ENCODE results near the gene S100PBP. TPM values are rescaled to one million over a fixed set of nuclear protein-coding genes. Genes with fewer than 3 reads are reported as not detected.
"Not testable (repeated sequence)": the region's sequence is repeated elsewhere in the genome, so short reads cannot be mapped to it uniquely, and the experiment has no call there.

The S100PBP gene
- total RNA-seq, 2 donors from 2014 or later = 44.3 to 46.1 TPM

DNA sequence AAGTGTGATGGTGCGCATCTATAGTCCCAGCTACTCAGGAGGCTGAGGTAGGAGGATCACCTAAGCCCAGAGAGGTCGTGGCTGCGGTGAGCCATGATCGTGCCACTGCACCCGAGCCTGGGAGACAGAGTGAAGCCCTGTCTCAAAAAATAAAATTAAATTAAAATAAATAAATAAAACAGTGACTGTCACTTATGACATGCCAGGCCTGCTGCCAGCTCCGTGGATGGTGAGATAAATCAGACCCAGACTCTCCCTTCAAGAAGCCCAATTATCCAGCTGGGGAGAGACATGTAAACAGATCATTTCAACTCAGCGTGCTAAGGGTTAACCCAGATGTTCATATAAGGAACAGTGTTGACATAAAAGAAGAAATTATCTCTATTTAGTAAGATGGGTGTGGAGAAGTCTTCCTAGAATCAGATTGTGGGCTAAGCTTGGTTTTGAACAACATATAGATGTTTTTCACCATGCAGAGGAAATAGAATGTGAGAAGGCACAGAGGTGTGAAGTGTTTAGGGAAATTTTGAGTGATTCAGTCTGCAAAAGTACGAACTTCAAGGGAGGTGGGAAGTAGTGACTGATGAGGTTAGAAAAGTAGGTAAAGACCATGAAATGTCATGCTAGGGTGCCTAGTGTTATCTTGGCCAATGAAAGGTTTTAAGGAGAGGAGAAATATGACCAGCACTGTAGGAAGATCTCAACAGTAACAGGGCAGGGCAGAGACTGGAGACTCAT, 18.6 kb upstream of the S100PBP start:
- Histone ChIP-seq H3K9me3 (no peaks in the 10 kb centered on the region), H3K4me3 (no peak overlapping the region), H3K36me3 (peaks cover 29% of the 10 kb centered on the region), H3K4me1 (ENCODE audit: control insufficient read depth in 1 of 2, low read depth in 2 of 2) (peaks cover 5 to 9% of the 10 kb centered on the region in 2 donors), H3K27ac (no peak overlapping the region), H3K27me3 (replicated peaks; ENCODE audit: insufficient read depth) (no peaks in the 10 kb centered on the region)
- DNase-seq (ENCODE audit: low spot score) (no peak), ATAC-seq (ENCODE audit: insufficient number of reproducible peaks, low FRiP score, low read depth) (no peak)
- TF ChIP-seq, protein P1, sequence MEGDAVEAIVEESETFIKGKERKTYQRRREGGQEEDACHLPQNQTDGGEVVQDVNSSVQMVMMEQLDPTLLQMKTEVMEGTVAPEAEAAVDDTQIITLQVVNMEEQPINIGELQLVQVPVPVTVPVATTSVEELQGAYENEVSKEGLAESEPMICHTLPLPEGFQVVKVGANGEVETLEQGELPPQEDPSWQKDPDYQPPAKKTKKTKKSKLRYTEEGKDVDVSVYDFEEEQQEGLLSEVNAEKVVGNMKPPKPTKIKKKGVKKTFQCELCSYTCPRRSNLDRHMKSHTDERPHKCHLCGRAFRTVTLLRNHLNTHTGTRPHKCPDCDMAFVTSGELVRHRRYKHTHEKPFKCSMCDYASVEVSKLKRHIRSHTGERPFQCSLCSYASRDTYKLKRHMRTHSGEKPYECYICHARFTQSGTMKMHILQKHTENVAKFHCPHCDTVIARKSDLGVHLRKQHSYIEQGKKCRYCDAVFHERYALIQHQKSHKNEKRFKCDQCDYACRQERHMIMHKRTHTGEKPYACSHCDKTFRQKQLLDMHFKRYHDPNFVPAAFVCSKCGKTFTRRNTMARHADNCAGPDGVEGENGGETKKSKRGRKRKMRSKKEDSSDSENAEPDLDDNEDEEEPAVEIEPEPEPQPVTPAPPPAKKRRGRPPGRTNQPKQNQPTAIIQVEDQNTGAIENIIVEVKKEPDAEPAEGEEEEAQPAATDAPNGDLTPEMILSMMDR (IDR thresholded peaks at IDR 0.05) = no peak

DNA sequence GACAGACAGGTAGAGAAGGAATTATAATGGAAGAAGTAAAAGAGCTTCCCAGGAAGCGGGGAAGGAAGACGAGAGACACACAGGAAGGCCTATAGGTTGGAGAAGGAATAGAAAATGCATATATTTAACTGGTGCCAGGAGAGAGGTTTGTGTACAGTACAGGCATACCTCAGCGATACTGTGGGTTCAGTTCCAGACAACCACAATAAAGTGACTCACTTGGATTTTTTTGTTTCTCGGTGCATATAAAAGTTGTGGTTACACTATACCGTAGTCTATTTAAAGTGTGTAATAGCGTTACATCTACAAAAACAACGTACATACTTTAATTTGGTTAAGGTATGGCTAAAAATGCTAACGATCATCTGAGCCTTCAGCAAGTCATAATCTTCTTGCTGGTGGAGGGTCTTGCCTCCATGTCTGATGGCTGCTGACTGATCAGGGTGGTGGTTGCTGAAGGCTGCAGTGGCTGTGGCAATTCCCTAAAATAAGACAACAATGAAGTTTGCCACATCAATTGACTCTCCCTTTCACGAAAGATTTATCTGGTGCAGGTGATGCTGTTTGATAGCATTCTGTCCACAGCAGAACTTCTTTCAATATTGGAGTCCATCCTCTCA, 16.2 kb upstream of the S100PBP start:
- Histone ChIP-seq H3K36me3 (peaks cover 32% of the 10 kb centered on the region), H3K9me3 (no peaks in the 10 kb centered on the region), H3K4me3 (no peak overlapping the region), H3K27me3 (replicated peaks; ENCODE audit: insufficient read depth) (no peaks in the 10 kb centered on the region), H3K27ac (no peak overlapping the region), H3K4me1 (ENCODE audit: control insufficient read depth in 1 of 2, low read depth in 2 of 2) (no peaks in the 10 kb centered on the region)
- DNase-seq (ENCODE audit: low spot score) = no peak
- ATAC-seq (ENCODE audit: insufficient number of reproducible peaks, low FRiP score, low read depth) = no peak
- TF ChIP-seq, protein P1 (IDR thresholded peaks at IDR 0.05) = no peak

DNA sequence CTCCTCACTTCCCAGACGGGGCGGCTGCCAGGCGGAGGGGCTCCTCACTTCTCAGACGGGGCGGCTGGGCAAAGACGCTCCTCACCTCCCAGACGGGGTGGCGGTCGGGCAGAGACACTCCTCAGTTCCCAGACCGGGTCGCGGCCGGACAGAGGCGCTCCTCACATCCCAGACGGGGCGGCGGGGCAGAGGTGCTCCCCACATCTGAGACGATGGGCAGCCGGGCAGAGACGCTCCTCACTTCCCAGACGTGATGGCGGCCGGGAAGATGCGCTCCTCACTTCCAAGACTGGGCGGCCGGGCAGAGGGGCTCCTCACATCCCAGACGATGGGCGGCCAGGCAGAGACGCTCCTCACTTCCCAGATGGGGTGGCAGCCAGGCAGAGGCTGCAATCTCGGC, 13.0 kb upstream of the S100PBP start:
- not testable (repeated sequence) for H3K4me1 ChIP-seq (ENCODE audit: control insufficient read depth in 1 of 2, low read depth in 2 of 2); H3K9me3 ChIP-seq; H3K27ac ChIP-seq; H3K4me3 ChIP-seq; ATAC-seq (ENCODE audit: insufficient number of reproducible peaks, low FRiP score, low read depth); H3K27me3 ChIP-seq (replicated peaks; ENCODE audit: insufficient read depth); DNase-seq (ENCODE audit: low spot score)
- H3K36me3 ChIP-seq = peaks cover 30% of the 10 kb centered on the region

DNA sequence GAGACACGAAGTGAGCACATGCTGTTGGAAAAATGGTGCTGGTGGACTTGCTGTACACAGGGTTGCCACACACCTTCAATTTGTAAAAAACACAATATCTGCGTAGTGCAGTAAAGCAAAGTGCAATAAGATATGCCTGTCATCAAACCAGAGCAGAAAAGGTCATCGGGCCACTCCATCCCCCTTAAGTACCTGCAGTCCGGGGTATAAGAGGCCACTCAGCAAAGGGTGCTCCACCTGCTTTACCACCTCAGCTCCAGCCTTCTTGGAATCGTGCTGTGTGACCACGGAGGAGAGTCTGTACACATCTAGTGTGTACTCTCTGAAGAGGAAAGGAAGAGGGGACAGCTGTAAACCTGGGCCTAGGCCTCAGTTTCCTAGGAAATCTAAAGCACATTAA, 11.2 kb upstream of the S100PBP start:
- no peak for ATAC-seq (ENCODE audit: insufficient number of reproducible peaks, low FRiP score, low read depth)
- Histone ChIP-seq H3K4me1 (ENCODE audit: control insufficient read depth in 1 of 2, low read depth in 2 of 2) (no peaks in the 10 kb centered on the region), H3K27me3 (replicated peaks; ENCODE audit: insufficient read depth) (no peaks in the 10 kb centered on the region), H3K36me3 (peaks cover 33% of the 10 kb centered on the region), H3K4me3 (no peak overlapping the region), H3K27ac (no peak overlapping the region), H3K9me3 (no peaks in the 10 kb centered on the region)
- DNase-seq (ENCODE audit: low spot score) = no peak
- TF ChIP-seq, protein P1 (IDR thresholded peaks at IDR 0.05) = no peak

DNA sequence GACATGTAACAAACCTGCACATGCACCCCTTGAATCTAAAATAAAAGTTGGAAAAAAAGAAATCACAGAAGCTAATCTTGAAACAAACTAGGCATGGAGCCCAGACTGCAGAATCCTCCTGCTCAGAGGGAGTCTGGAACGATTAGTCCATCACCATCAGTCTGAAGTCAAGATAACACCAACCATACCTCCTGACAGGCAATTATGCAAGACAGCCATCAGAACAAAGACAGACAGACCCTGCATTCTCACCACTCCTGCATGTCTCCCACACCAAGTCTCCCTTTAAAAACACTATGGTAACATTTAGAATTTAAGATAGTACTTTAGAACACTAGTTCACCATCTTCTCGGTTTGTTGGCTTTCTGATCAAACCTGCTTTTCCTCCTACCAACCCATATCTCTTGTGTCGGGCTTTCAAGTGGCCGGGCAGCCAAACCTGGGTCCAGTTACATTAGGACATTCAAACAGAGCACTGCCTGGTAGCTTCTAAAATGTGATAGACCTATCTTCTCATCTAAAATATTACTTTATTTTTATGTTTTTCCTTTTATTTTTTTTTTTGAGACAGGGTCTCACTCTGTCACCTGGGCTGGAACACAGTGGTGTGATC, 10.4 kb upstream of the S100PBP start:
- no peaks in the 10 kb centered on the region for H3K9me3 ChIP-seq
- peaks cover 29% of the 10 kb centered on the region for H3K36me3 ChIP-seq
- peaks cover 2 to 3% of the 10 kb centered on the region in 2 donors for H3K4me1 ChIP-seq (ENCODE audit: control insufficient read depth in 1 of 2, low read depth in 2 of 2)
- TF ChIP-seq, protein P1 (IDR thresholded peaks at IDR 0.05) = no peak
- no peaks in the 10 kb centered on the region for H3K27me3 ChIP-seq (replicated peaks; ENCODE audit: insufficient read depth)
- no peak for DNase-seq (ENCODE audit: low spot score)
- H3K4me3 ChIP-seq = no peak overlapping the region
- no peak for ATAC-seq (ENCODE audit: insufficient number of reproducible peaks, low FRiP score, low read depth)
- H3K27ac ChIP-seq = no peak overlapping the region

All from thoracic aorta (tissue), 2 donors.